GM03348 (cell line): ENCODE measurements around the gene RASAL1.
A peak's percentile ranks its signal among the peaks of the same experiment; 100 is the strongest.

Experiments used
- DNase-seq: peaks from one replicate; pipeline ENCODE4 v3.0.0; 2012; ENCODE audit warnings: low spot score

RASAL1 gene

GRCh38 chr12:113135178-113136127 is at the start of gene RASAL1:
TSS of gene RASAL1 (minus strand) at chr12:113135761. CDS start at chr12:113135462, 299 bp downstream.
- DNase-seq: no peak

GRCh38 chr12:113184900-113185179 is 49.3 kb upstream of the RASAL1 start:
- peak; percentile 98 for DNase-seq

GRCh38 chr12:113184098-113184899 is 48.7 kb upstream of the RASAL1 start:
- no peak for DNase-seq

- no peak for DNase-seq
Measured at GRCh38 chr12:113183030-113183589, 47.5 kb upstream of the RASAL1 start.

- DNase-seq: no peak
Measured at GRCh38 chr12:113181975-113182374, 46.4 kb upstream of the RASAL1 start.

GRCh38 chr12:113180333-113180732 is 44.8 kb upstream of the RASAL1 start:
- no peak for DNase-seq

GRCh38 chr12:113179023-113179422 is 43.5 kb upstream of the RASAL1 start:
- no peak for DNase-seq

- peak; percentile 91 for DNase-seq
Measured at GRCh38 chr12:113174461-113175384, 39.2 kb upstream of the RASAL1 start.

GRCh38 chr12:113173081-113173698 is 37.6 kb upstream of the RASAL1 start:
- DNase-seq: no peak

- DNase-seq: no peak
Measured at GRCh38 chr12:113172185-113172584, 36.6 kb upstream of the RASAL1 start.

GRCh38 chr12:113171543-113171942 is 36.0 kb upstream of the RASAL1 start:
- no peak for DNase-seq

- DNase-seq: no peak
Measured at GRCh38 chr12:113170926-113171325, 35.4 kb upstream of the RASAL1 start.

- no peak for DNase-seq
Measured at GRCh38 chr12:113170457-113170856, 34.9 kb upstream of the RASAL1 start.

GRCh38 chr12:113169697-113170096 is 34.1 kb upstream of the RASAL1 start:
- DNase-seq: no peak

- DNase-seq: no peak
Measured at GRCh38 chr12:113167868-113168267, 32.3 kb upstream of the RASAL1 start.

GRCh38 chr12:113165521-113166450 is 30.2 kb upstream of the RASAL1 start:
- DNase-seq: no peak

GRCh38 chr12:113164014-113164413 is 28.5 kb upstream of the RASAL1 start:
- DNase-seq: no peak

GRCh38 chr12:113163030-113163360 is 27.4 kb upstream of the RASAL1 start:
- no peak for DNase-seq

- DNase-seq: no peak
Measured at GRCh38 chr12:113162102-113163029, 26.8 kb upstream of the RASAL1 start.
